GM12892 (cell line): Measurements from ENCODE around the gene PRKCZ.

Experiments
- POLR2A ChIP-seq: IDR thresholded peaks from 2 replicates; pipeline ENCODE4 v1.6.1; 2011; ENCODE audit warnings: low read depth, low read length, control low read depth
- POLR2AphosphoS5 ChIP-seq: IDR thresholded peaks from 2 replicates; pipeline ENCODE4 v1.6.1; 2011; ENCODE audit warnings: low read depth, low read length, control low read depth

GRCh38 chr1:2109581-2110021 lies 59.4 kb downstream of the PRKCZ start:
- no peak for TF ChIP-seq POLR2AphosphoS5
- no peak for TF ChIP-seq POLR2A
